DMS53 treated with DMSO at 0.1 percent for 48 hours (cell line): ENCODE data around the gene EIF4G3.
"Not testable (repeated sequence)": the region's sequence is repeated elsewhere in the genome, so short reads cannot be mapped to it uniquely, and the experiment has no call there.

Experiments
- DNase-seq: peaks from one replicate; lab custom pipeline; 2025; ENCODE audit not compliant: unreplicated experiment; lab: John Stamatoyannopoulos, UW

The EIF4G3 gene

GRCh38 chr1:21189421-21189820 lies 12.7 kb upstream of the EIF4G3 start:
- no peak for DNase-seq

- DNase-seq, result no peak
These were observed 11.5 kb upstream of the EIF4G3 start for GRCh38 chr1:21188235-21188634.

- DNase-seq, result no peak
These were observed 8.6 kb upstream of the EIF4G3 start for GRCh38 chr1:21185221-21185731.

- DNase-seq, result no peak
These were observed 7.6 kb upstream of the EIF4G3 start for GRCh38 chr1:21184276-21184675.

GRCh38 chr1:21182181-21182731 lies 5.6 kb upstream of the EIF4G3 start:
- no peak for DNase-seq

GRCh38 chr1:21178271-21178670 lies 1.6 kb upstream of the EIF4G3 start:
- not testable (repeated sequence) for DNase-seq

- DNase-seq, result no peak
These were observed 771 bp downstream of the EIF4G3 start for GRCh38 chr1:21175670-21176581.

GRCh38 chr1:21175324-21175669 lies 1.4 kb downstream of the EIF4G3 start:
- DNase-seq, result no peak

- no peak for DNase-seq
These were observed 1.9 kb downstream of the EIF4G3 start for GRCh38 chr1:21174654-21175323.

- DNase-seq, result no peak
These were observed 2.5 kb downstream of the EIF4G3 start for GRCh38 chr1:21174230-21174629.

- DNase-seq, result not testable (repeated sequence)
These were observed 3.6 kb downstream of the EIF4G3 start for GRCh38 chr1:21173096-21173495.

- not testable (repeated sequence) for DNase-seq
These were observed 5.9 kb downstream of the EIF4G3 start for GRCh38 chr1:21170837-21171236.

- DNase-seq, result no peak
These were observed 8.3 kb downstream of the EIF4G3 start for GRCh38 chr1:21168444-21168843.

GRCh38 chr1:21165646-21166045 lies 11.1 kb downstream of the EIF4G3 start:
- no peak for DNase-seq

- no peak for DNase-seq
These were observed 11.6 kb downstream of the EIF4G3 start for GRCh38 chr1:21165076-21165475.

- no peak for DNase-seq
These were observed 12.4 kb downstream of the EIF4G3 start for GRCh38 chr1:21164266-21164665.

- DNase-seq, result no peak
These were observed 13.8 kb downstream of the EIF4G3 start for GRCh38 chr1:21162740-21163464.

GRCh38 chr1:21161842-21162241 lies 14.9 kb downstream of the EIF4G3 start:
- no peak for DNase-seq

GRCh38 chr1:21160263-21160796 lies 16.4 kb downstream of the EIF4G3 start:
- DNase-seq, result no peak

GRCh38 chr1:21157868-21158267 lies 18.8 kb downstream of the EIF4G3 start:
- no peak for DNase-seq

- DNase-seq, result no peak
These were observed 19.6 kb downstream of the EIF4G3 start for GRCh38 chr1:21157054-21157453.
